Cardiac fibroblast (primary cell): ENCODE results near the gene ABCC3.

ENCODE experiments used
- DNase-seq, 2 donors: peaks; one replicate each; pipeline versions ENCODE4 v3.0.0 to v3.0.0-alpha.2; 2010; ENCODE audit warnings: low read depth in 2 of 2
- H3K4me3 ChIP-seq, 2 donors: replicated peaks in 1 of 2; 1 replicate in 1 of 2; 2 replicates in 1 of 2; pipeline ENCODE4 v1.5.1; 2011; ENCODE audit warnings: low read depth in 2 of 2, low read length in 2 of 2, mild to moderate bottlenecking in 2 of 2, moderate library complexity in 1 of 2
- CTCF ChIP-seq: IDR thresholded peaks from one replicate; pipeline ENCODE4 v1.5.1; 2011; ENCODE audit warnings: low read depth, mild to moderate bottlenecking, low read length, inconsistent platforms

ABCC3 gene

GRCh38 chr17:50687200-50688066, 52.8 kb downstream of the ABCC3 start:
- DNase-seq = peak in 1 of 2 donors; percentile 78
- no peak overlapping the region for H3K4me3 ChIP-seq
- TF ChIP-seq CTCF = no peak

DNA sequence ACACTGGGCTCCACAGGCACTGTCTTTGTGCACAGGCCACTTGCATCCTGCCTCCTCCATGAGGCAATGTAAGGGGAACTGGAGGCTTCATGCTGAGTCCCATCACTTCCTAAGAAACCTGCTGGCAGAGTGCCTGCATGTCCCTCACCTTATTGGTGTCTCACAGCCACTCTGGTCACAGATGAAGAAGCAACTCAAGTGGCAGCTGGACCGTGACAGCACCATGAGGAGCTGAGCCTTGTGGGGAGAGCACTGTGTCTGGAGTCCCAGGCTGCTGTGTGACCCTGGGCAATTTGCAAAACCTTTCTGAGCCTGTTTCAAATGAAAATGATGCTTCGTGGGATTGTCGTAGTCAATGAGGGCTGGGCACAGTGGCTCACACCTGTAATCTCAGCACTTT, 53.6 kb downstream of the ABCC3 start:
- no peak for DNase-seq
- H3K4me3 ChIP-seq = no peak overlapping the region
- TF ChIP-seq CTCF = no peak

DNA sequence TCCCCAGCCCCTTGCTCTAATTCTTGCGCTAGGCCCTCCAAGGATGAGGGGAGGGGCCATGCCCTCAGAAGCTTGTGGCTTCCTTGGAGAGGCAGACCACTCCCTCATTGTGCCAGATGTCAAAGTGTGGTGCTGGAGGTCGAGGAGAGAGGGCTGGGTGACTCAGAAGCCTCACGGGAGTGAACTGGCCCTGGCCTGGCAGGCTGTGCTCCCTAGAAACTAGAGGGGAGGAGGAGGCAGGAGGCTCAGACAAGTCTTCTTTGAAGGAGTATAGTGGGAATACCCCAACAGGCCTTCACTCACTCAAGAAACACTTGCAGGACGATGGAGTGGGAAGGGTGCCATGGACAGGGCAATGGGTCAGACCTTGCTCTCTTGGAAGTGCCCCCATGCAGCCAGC, 54.6 kb downstream of the ABCC3 start:
- peak; percentile 50 to 65 for DNase-seq
- TF ChIP-seq CTCF = no peak
- H3K4me3 ChIP-seq = no peak overlapping the region

DNA sequence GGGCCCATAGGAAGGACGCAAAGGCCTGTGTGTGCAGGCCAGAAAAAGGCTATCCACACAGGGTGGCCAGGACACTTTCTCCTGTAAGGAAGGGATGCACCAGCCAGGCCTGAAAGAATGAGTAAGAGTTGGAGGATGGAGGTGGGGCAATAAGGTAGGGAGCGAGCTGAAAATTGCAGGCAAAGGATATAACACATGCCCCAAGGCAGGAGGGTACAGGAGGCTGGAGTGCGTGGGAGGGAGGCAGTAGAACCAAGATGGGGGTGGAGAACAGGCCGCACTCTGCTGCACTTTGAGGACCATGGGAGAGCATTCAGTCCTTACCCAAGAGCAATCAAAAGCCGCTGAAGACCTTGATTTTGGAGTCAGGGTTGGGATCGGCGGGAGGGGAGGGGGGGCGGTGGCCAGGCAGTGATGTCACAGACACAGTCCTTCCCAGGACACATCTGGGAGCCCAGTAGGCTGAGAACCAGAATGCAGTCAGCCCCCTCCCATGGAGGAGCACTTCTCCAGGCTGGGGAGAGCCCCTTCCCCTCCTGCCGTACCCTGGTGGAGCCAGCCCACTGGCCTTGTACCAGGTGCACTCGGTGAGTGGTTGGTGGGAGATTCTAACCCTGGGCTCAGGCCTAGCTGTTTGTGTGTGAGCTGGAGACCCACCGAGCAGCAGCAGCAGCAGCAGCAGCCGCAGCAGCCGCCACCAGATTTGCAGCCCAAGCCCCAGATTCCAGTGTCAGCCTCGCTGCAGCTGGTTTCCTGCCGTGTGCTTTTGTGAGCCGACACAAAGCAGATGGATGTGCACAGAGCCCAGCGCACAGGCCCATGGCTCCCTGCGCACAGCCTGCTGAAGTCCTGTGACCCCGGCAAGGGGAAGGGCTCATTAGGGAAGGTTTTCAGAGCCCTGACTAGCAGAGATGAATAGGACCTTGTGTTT, 55.5 kb downstream of the ABCC3 start:
- no peak for DNase-seq
- no peak overlapping the region for H3K4me3 ChIP-seq
- no peak for TF ChIP-seq CTCF

- no peak overlapping the region for H3K4me3 ChIP-seq
- no peak for DNase-seq
- no peak for TF ChIP-seq CTCF
Measured at GRCh38 chr17:50690887-50691549, 56.3 kb downstream of the ABCC3 start.
